HCT116 (cell line): ENCODE data around the gene PRCC.

ENCODE experiments used
- EGR1 ChIP-seq: IDR thresholded peaks from 2 replicates; pipeline ENCODE4 v1.6.1; 2012; ENCODE audit warnings: low read depth
- ELF1 ChIP-seq: IDR thresholded peaks from 2 replicates; pipeline ENCODE4 v1.6.1; 2012; ENCODE audit warnings: low read depth, borderline replicate concordance
- EZH2 ChIP-seq: fragments of 200-600 bp; sonication (generic); IDR thresholded peaks from 2 replicates; pipeline ENCODE4 v1.6.1; 2017; ENCODE audit warnings: antibody characterized with exemption, mixed run types
- POLR2A ChIP-seq: IDR thresholded peaks from 2 replicates; pipeline ENCODE4 v1.7.0; 2011; ENCODE audit warnings: borderline replicate concordance; ENCODE audit not compliant: insufficient read depth, insufficient read length; ENCODE audit errors: extremely low read depth
- RAD21 ChIP-seq: IDR thresholded peaks from 2 replicates; pipeline ENCODE4 v1.6.1; 2012; ENCODE audit warnings: low read depth, mild to moderate bottlenecking
- SIN3A ChIP-seq: IDR thresholded peaks from 2 replicates; pipeline ENCODE4 v1.6.1; 2012; ENCODE audit warnings: low read depth
- SP1 ChIP-seq: IDR thresholded peaks from 2 replicates; pipeline ENCODE4 v1.6.1; 2012; ENCODE audit warnings: low read depth
- SRF ChIP-seq: IDR thresholded peaks from 2 replicates; pipeline ENCODE4 v1.6.1; 2012; ENCODE audit warnings: low read depth
- TCF7L2 ChIP-seq: IDR thresholded peaks from 2 replicates; pipeline ENCODE4 v1.7.0; 2011; ENCODE audit warnings: borderline replicate concordance, inconsistent platforms; ENCODE audit not compliant: insufficient read depth, insufficient read length; ENCODE audit errors: extremely low read depth
- YY1 ChIP-seq: IDR thresholded peaks from 2 replicates; pipeline ENCODE4 v1.6.1; 2011; ENCODE audit warnings: low read length, low read depth, moderate library complexity, mild to moderate bottlenecking; ENCODE audit not compliant: insufficient replicate concordance; ENCODE audit errors: extremely low read depth
- TF ChIP-seq, protein P1 (sequence below), 3 experiments: fragments of 200-600 bp in 1 of 3; sonication (generic) in 1 of 3; IDR thresholded peaks in 2 of 3; conservative IDR thresholded peaks in 1 of 3; 2 replicates each; pipeline ENCODE4 v1.5.1; 2012 to 2017; ENCODE audit warnings: low read depth in 2 of 3, low read length in 2 of 3, antibody characterized with exemption in 1 of 3, borderline replicate concordance in 1 of 3, control low read depth in 1 of 3, mild to moderate bottlenecking in 1 of 3, mixed read lengths in 1 of 3, mixed run types in 1 of 3, moderate library complexity in 1 of 3; ENCODE audit not compliant: insufficient read depth in 1 of 3
- TF ChIP-seq, protein P2 (sequence below): IDR thresholded peaks from 2 replicates; pipeline ENCODE4 v1.6.1; 2012

DNA sequence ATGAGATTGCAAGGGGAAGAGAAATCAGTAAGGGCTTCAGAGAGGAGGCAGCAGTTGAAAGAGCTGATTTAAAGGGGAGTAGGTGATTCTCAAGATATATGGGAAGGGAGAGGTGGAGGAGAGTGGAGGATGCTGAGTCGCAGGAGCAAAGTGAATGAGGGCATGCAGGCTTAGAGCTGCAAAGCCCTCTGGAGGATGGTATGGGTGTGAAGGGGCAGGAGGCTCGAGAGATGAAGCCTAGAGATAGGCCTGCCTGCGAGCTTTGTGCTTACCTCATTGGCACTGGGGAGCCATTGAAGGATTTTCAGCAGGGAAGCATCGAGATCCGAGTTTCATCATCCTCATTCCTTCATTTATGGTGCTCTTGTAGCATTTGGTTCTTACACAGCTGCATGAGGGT is 65.1 kb downstream of the PRCC start:
- no peak for TF ChIP-seq POLR2A
- TF ChIP-seq, protein P1, sequence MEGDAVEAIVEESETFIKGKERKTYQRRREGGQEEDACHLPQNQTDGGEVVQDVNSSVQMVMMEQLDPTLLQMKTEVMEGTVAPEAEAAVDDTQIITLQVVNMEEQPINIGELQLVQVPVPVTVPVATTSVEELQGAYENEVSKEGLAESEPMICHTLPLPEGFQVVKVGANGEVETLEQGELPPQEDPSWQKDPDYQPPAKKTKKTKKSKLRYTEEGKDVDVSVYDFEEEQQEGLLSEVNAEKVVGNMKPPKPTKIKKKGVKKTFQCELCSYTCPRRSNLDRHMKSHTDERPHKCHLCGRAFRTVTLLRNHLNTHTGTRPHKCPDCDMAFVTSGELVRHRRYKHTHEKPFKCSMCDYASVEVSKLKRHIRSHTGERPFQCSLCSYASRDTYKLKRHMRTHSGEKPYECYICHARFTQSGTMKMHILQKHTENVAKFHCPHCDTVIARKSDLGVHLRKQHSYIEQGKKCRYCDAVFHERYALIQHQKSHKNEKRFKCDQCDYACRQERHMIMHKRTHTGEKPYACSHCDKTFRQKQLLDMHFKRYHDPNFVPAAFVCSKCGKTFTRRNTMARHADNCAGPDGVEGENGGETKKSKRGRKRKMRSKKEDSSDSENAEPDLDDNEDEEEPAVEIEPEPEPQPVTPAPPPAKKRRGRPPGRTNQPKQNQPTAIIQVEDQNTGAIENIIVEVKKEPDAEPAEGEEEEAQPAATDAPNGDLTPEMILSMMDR (IDR thresholded peaks at IDR 0.05 in 2 of 3, conservative IDR thresholded peaks at IDR 0.05 in 1 of 3; ENCODE audit: borderline replicate concordance in 1 of 3, insufficient read depth in 1 of 3, low read depth in 2 of 3, low read length in 2 of 3), result no peak
- no peak for TF ChIP-seq SRF
- no peak for TF ChIP-seq EGR1
- no peak for TF ChIP-seq YY1
- TF ChIP-seq EZH2, result no peak
- no peak for TF ChIP-seq SIN3A
- TF ChIP-seq RAD21, result no peak
- TF ChIP-seq TCF7L2, result no peak
- TF ChIP-seq SP1, result no peak
- TF ChIP-seq, protein P2, sequence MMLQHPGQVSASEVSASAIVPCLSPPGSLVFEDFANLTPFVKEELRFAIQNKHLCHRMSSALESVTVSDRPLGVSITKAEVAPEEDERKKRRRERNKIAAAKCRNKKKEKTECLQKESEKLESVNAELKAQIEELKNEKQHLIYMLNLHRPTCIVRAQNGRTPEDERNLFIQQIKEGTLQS, result no peak
- no peak for TF ChIP-seq ELF1
